ENCODE results near the gene ZNF527. TPM values are rescaled to one million over a fixed set of nuclear protein-coding genes. Genes with fewer than 3 reads are reported as not detected.

The ZNF527 gene
- total RNA-seq, 1 experiment from 2014 or later: 2.0 TPM

DNA sequence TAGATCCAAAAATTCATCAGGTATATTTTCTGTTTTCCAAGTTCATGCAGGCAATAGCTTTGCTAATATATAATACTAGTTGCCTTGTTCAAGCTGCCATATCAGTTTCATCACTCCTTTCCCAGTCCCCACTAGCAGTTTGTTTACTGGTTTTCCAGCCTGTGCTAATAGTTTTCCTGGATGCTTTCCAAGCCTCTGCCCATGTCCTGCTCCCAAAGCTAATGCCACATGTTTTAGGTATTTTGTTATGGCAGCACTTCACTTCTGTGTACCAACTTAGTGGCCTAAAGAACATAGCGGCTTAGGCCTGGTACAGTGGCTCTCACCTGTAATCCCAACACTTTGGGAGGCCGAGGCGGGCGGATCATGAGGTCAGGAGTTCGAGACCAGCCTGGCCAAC is 28.1 kb upstream of the ZNF527 start:
- intact Hi-C loops (cut with micrococcal nuclease): no loop called here
- H3K4me3 ChIP-seq (replicated peaks in 1 of 2; ENCODE audit: low read depth in 1 of 2, low read length in 2 of 2): no peak overlapping the region
- no TSS peak for BruUV-seq (replicated peaks)
- no peak overlapping the region for H3K27ac ChIP-seq (ENCODE audit: low read depth, low read length)
- H3K27me3 ChIP-seq (ENCODE audit: insufficient read depth, low read length): no peaks in the 10 kb centered on the region
- peaks cover 2 to 10% of the 10 kb centered on the region in 2 experiments; a peak in 2 of 4 replicates for H3K36me3 ChIP-seq (ENCODE audit: control insufficient read depth in 1 of 2, insufficient read depth in 2 of 2, low read length in 2 of 2)
- H2AFZ ChIP-seq (ENCODE audit: low read depth, low read length, poor library complexity, severe bottlenecking): no peak overlapping the region
- no peaks in the 10 kb centered on the region for H4K20me1 ChIP-seq (ENCODE audit: insufficient read depth)
- no peaks in the 10 kb centered on the region for H3K9me2 ChIP-seq (ENCODE audit: insufficient read depth)
- POLR2A ChIA-PET: no interaction called here
- H3K4me1 ChIP-seq (ENCODE audit: control insufficient read depth in 1 of 2, insufficient read depth in 2 of 2, low read length in 2 of 2): no peaks in the 10 kb centered on the region
- no peak for DNase-seq (ENCODE audit: low read depth, low spot score)
- no peak overlapping the region for H3K9ac ChIP-seq (ENCODE audit: low read length)
- no peak for ATAC-seq
- 0 out of 2 replicates have a peak, but pooled peaks cover 5% of the 10 kb centered on the region for H3K79me2 ChIP-seq (ENCODE audit: insufficient read depth, low read length)
- H3K9me3 ChIP-seq (ENCODE audit: control insufficient read depth in 1 of 2, insufficient read depth in 1 of 2, low read depth in 1 of 2, low read length in 2 of 2): 0 out of 4 replicates have a peak, but pooled peaks cover 0 to 6% of the 10 kb centered on the region in 2 experiments
- CTCF ChIA-PET: no interaction called here
- no peak for TF ChIP-seq ZBTB33 (IDR thresholded peaks at IDR 0.05; ENCODE audit: extremely low read depth, insufficient replicate concordance, low read length)
- TF ChIP-seq TCF7L2 (IDR thresholded peaks at IDR 0.05; ENCODE audit: borderline replicate concordance, extremely low read depth, insufficient read depth, insufficient read length): no peak
- TF ChIP-seq EZH2phosphoT487 (IDR thresholded peaks at IDR 0.05; ENCODE audit: borderline replicate concordance): no peak
- TF ChIP-seq SIN3A (IDR thresholded peaks at IDR 0.05; ENCODE audit: low read depth): no peak
- no peak for TF ChIP-seq SRF (IDR thresholded peaks at IDR 0.05; ENCODE audit: low read depth)
- no peak for TF ChIP-seq CBX3 (IDR thresholded peaks at IDR 0.05; ENCODE audit: low read depth)
- TF ChIP-seq SP1 (IDR thresholded peaks at IDR 0.05; ENCODE audit: low read depth): no peak
- no peak for TF ChIP-seq YY1 (IDR thresholded peaks at IDR 0.05; ENCODE audit: extremely low read depth, insufficient replicate concordance, low read depth, low read length)
- no peak for TF ChIP-seq ATF3 (IDR thresholded peaks at IDR 0.05)
- no peak for TF ChIP-seq FOSL1 (IDR thresholded peaks at IDR 0.05; ENCODE audit: low read depth)
- no peak for TF ChIP-seq JUND (IDR thresholded peaks at IDR 0.05)
- TF ChIP-seq, protein P1, sequence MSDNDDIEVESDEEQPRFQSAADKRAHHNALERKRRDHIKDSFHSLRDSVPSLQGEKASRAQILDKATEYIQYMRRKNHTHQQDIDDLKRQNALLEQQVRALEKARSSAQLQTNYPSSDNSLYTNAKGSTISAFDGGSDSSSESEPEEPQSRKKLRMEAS (IDR thresholded peaks at IDR 0.05): no peak
- RAD21 ChIA-PET (ENCODE audit: low non-redundant PET in 1 of 2, low total read pairs in 2 of 2, uncharacterized antibody in 2 of 2, unreplicated experiment in 2 of 2): no interaction called here
- no peak overlapping the region for H3K4me2 ChIP-seq (ENCODE audit: low read length)
